ENCODE data around the gene SLFNL1. TPM values are rescaled to one million over a fixed set of nuclear protein-coding genes. Genes with fewer than 3 reads are reported as not detected.

The SLFNL1 gene
- total RNA-seq, 6 experiments from 2014 or later, result 0.07 to 0.17 (median 0.11) TPM; not detected in 2

DNA sequence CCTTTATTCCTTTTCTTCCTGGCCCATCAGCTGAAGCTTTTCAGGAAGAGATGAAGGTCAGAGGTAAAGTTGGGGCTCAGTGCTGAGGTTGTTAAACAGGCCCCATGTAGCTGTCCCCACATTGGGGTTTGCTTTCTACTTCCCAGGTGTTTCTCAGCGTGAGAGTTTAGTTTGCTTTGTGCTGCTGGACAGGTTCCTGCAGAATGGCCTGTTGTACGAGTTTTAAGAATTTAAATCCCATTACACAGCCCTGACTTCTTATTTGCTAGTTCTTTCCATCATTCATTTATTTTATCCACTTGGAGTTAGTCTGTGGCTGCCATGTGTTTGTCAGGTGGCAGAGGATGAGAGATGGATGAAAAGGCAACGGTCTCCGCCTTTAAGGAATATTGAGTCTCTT lies 22.9 kb downstream of the SLFNL1 start:
- Mint-ChIP-seq H3K4me1 (ENCODE audit: low read depth) (peaks cover 52% of the 10 kb centered on the region), H3K9me3 (no peaks in the 10 kb centered on the region), H3K27ac (peak overlapping the region; percentile 31; the same call in 1 of the 2 replicates), H3K36me3 (ENCODE audit: low read depth) (peaks cover 70% of the 10 kb centered on the region), H3K27me3 (ENCODE audit: insufficient read depth) (peaks cover 1% of the 10 kb centered on the region; the same call in 1 of the 2 replicates), H3K4me3 (no peak overlapping the region)
- DNase-seq, result no peak
- TF ChIP-seq, protein P1, sequence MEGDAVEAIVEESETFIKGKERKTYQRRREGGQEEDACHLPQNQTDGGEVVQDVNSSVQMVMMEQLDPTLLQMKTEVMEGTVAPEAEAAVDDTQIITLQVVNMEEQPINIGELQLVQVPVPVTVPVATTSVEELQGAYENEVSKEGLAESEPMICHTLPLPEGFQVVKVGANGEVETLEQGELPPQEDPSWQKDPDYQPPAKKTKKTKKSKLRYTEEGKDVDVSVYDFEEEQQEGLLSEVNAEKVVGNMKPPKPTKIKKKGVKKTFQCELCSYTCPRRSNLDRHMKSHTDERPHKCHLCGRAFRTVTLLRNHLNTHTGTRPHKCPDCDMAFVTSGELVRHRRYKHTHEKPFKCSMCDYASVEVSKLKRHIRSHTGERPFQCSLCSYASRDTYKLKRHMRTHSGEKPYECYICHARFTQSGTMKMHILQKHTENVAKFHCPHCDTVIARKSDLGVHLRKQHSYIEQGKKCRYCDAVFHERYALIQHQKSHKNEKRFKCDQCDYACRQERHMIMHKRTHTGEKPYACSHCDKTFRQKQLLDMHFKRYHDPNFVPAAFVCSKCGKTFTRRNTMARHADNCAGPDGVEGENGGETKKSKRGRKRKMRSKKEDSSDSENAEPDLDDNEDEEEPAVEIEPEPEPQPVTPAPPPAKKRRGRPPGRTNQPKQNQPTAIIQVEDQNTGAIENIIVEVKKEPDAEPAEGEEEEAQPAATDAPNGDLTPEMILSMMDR (IDR thresholded peaks at IDR 0.05), result no peak

DNA sequence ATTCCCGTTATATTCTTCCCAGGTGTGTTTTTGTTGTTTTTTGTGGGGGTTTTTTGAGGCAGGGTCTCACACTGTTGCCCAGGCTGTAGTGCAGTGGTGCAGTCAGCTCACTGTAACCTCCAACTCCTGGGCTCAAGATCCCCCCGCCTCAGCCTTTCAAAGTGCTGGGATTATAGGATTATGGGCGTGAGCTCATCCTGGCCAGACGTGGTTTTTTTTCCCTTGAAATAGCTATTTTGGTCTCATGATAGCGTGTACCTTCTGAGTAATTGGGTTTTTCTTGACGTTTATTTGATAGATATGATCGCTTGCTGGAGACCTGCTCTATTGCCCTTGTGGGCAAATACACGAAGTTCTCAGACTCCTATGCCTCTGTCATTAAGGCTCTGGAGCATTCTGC lies 24.4 kb downstream of the SLFNL1 start:
- Mint-ChIP-seq H3K27ac (no peak overlapping the region), H3K36me3 (ENCODE audit: low read depth) (peaks cover 64% of the 10 kb centered on the region), H3K4me1 (ENCODE audit: low read depth) (peaks cover 37% of the 10 kb centered on the region), H3K4me3 (no peak overlapping the region), H3K9me3 (no peaks in the 10 kb centered on the region), H3K27me3 (ENCODE audit: insufficient read depth) (peaks cover 1% of the 10 kb centered on the region; the same call in 1 of the 2 replicates)
- TF ChIP-seq, protein P1 (IDR thresholded peaks at IDR 0.05), result no peak
- DNase-seq, result no peak

DNA sequence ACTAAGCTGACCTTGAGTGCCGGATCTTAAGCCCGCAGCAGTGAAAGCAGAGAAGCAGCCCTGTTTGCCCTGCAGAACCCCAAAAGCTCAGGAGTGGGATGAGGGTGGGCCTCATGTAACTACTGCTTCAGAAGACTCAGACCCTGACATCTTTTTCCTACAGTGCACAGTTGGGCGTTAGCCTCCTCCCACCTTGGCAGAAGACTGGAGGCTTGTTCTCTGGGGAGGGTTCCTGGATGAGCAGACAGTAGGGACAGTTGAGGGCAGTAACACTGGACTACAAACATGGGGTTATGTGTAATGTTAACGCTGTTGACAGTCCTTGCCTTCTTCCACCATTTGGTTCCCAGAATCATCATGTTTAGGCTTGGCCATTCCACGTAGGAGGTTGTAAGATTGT lies 32.5 kb downstream of the SLFNL1 start:
- Mint-ChIP-seq H3K4me1 (ENCODE audit: low read depth) (peaks cover 47% of the 10 kb centered on the region), H3K27me3 (ENCODE audit: insufficient read depth) (no peaks in the 10 kb centered on the region; the same call in 1 of the 2 replicates), H3K9me3 (no peaks in the 10 kb centered on the region), H3K36me3 (ENCODE audit: low read depth) (peaks cover 85% of the 10 kb centered on the region), H3K4me3 (no peak overlapping the region), H3K27ac (peak overlapping the region; percentile 24; the same call in 1 of the 2 replicates)
- no peak for DNase-seq
- TF ChIP-seq, protein P1 (IDR thresholded peaks at IDR 0.05), result no peak

DNA sequence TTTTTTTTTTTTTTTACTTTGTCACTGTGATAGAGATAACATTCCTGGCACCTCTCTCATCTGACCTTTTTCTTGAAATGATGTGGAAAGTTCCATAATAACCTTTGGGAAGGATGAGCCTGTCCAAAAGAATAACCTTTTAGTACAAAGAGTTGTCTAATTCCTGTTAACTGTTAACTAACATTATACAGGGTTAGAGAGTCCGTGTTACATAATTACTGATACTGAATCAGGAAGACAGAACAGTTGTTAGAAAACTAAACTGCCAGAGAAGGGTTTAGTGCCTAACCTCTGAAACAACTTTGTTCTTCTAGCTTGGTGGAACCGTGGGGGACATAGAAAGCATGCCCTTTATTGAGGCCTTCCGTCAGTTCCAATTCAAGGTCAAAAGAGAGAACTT lies 33.2 kb downstream of the SLFNL1 start:
- Mint-ChIP-seq H3K27me3 (ENCODE audit: insufficient read depth) (no peaks in the 10 kb centered on the region; the same call in 1 of the 2 replicates), H3K27ac (peak overlapping the region; percentile 43; the same call in 1 of the 2 replicates), H3K4me1 (ENCODE audit: low read depth) (peaks cover 55% of the 10 kb centered on the region), H3K4me3 (no peak overlapping the region), H3K9me3 (no peaks in the 10 kb centered on the region), H3K36me3 (ENCODE audit: low read depth) (peaks cover 84% of the 10 kb centered on the region)
- no peak for DNase-seq
- TF ChIP-seq, protein P1 (IDR thresholded peaks at IDR 0.05), result no peak

DNA sequence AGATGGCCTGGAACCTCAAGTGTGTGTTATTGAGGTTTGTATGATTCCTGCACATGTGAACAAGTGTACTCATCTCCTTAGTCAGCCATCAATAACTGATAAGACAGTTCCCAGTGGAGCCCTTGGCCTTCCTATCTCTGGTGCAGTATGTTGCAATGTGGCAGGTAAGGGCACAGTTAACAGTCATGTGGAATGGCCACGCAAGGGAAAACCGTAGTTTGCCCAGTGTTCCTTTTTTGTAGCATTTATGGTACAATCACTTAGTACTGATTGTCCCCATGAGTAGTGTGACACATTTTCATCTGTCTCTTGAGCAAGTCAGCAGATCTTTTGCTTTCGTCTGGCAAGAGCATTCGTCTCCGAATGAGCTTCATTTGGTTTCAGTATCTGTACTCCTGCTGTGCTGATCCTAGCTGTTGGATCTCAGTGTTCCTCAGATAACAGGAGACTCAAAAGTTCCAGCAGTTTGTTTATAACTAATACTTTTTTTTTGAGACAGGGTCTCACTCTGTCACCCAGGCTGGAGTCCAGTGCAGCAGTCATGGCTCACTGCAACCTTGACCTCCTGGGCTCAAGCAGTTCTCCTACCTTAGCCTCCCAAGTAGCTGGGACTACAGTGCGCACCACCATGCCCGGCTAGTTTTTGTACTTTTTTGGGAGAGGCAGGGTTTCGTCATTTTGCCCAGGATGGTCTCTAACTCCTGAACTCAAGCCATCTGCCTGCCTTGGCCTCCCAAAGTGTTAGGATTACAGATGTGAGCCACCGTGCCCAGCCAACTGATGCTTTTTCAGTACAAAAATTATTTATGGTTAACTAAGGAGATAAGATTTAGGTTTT lies 33.9 kb downstream of the SLFNL1 start:
- H3K4me3 Mint-ChIP-seq, result no peak overlapping the region
- peaks cover 87% of the 10 kb centered on the region for H3K36me3 Mint-ChIP-seq (ENCODE audit: low read depth)
- H3K27me3 Mint-ChIP-seq (ENCODE audit: insufficient read depth), result no peaks in the 10 kb centered on the region; the same call in 1 of the 2 replicates
- no peaks in the 10 kb centered on the region for H3K9me3 Mint-ChIP-seq
- peak overlapping the region; percentile 43 for H3K27ac Mint-ChIP-seq
- DNase-seq, result no peak
- peaks cover 62% of the 10 kb centered on the region for H3K4me1 Mint-ChIP-seq (ENCODE audit: low read depth)
- TF ChIP-seq, protein P1 (IDR thresholded peaks at IDR 0.05), result no peak

Measured in HFFc6 (cell line).